Activated T-helper 2 cell treated with anti-CD3 and anti-CD28 coated beads, Interferon-gamma antibody, Interleukin-2, Interleukin-4, amounts not matched to agents 10 μg/mL and 5 μg/mL and 100 μg/mL, durations not matched to agents 14 hours and 24 hours and 36 hours (primary cell): ENCODE data around the gene DHX30. TPM values are rescaled to one million over a fixed set of nuclear protein-coding genes. Genes with fewer than 3 reads are reported as not detected.
"Not testable (repeated sequence)": the region's sequence is repeated elsewhere in the genome, so short reads cannot be mapped to it uniquely, and the experiment has no call there.

Experiments
- DNase-seq: peaks from one replicate; pipeline ENCODE4 v3.0.0; 2021; ENCODE audit warnings: low spot score
- H3K27ac Mint-ChIP-seq: one replicate; pipeline ENCODE4 v1.8.0; 2021; ENCODE audit warnings: mixed read lengths
- H3K27me3 Mint-ChIP-seq: one replicate; pipeline ENCODE4 v1.8.0; 2021; ENCODE audit warnings: low read depth, mixed read lengths
- H3K36me3 Mint-ChIP-seq: one replicate; pipeline ENCODE4 v1.8.0; 2021; ENCODE audit warnings: low read depth, mixed read lengths
- H3K4me1 Mint-ChIP-seq: one replicate; pipeline ENCODE4 v1.8.0; 2021; ENCODE audit warnings: low read depth, mixed read lengths
- H3K4me3 Mint-ChIP-seq: one replicate; pipeline ENCODE4 v1.8.0; 2021; ENCODE audit warnings: low read depth, mild to moderate bottlenecking, moderate library complexity, mixed read lengths
- H3K9me3 Mint-ChIP-seq: one replicate; pipeline ENCODE4 v1.8.0; 2021; ENCODE audit warnings: mixed read lengths
- intact Hi-C: fragments of 100-400 bp; cut with micrococcal nuclease; formaldehyde crosslinking; loops from one replicate; pipeline ENCODE4 v1.15.1; 2023
- total RNA-seq: library from RNA; stranded (reverse); gene quantifications from 2 replicates; pipeline ENCODE4 v1.2.3, GENCODE V29; 2022

Gene DHX30, protein sequence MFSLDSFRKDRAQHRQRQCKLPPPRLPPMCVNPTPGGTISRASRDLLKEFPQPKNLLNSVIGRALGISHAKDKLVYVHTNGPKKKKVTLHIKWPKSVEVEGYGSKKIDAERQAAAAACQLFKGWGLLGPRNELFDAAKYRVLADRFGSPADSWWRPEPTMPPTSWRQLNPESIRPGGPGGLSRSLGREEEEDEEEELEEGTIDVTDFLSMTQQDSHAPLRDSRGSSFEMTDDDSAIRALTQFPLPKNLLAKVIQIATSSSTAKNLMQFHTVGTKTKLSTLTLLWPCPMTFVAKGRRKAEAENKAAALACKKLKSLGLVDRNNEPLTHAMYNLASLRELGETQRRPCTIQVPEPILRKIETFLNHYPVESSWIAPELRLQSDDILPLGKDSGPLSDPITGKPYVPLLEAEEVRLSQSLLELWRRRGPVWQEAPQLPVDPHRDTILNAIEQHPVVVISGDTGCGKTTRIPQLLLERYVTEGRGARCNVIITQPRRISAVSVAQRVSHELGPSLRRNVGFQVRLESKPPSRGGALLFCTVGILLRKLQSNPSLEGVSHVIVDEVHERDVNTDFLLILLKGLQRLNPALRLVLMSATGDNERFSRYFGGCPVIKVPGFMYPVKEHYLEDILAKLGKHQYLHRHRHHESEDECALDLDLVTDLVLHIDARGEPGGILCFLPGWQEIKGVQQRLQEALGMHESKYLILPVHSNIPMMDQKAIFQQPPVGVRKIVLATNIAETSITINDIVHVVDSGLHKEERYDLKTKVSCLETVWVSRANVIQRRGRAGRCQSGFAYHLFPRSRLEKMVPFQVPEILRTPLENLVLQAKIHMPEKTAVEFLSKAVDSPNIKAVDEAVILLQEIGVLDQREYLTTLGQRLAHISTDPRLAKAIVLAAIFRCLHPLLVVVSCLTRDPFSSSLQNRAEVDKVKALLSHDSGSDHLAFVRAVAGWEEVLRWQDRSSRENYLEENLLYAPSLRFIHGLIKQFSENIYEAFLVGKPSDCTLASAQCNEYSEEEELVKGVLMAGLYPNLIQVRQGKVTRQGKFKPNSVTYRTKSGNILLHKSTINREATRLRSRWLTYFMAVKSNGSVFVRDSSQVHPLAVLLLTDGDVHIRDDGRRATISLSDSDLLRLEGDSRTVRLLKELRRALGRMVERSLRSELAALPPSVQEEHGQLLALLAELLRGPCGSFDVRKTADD
- total RNA-seq: 123 and 126 TPM in 2 replicates

DNA sequence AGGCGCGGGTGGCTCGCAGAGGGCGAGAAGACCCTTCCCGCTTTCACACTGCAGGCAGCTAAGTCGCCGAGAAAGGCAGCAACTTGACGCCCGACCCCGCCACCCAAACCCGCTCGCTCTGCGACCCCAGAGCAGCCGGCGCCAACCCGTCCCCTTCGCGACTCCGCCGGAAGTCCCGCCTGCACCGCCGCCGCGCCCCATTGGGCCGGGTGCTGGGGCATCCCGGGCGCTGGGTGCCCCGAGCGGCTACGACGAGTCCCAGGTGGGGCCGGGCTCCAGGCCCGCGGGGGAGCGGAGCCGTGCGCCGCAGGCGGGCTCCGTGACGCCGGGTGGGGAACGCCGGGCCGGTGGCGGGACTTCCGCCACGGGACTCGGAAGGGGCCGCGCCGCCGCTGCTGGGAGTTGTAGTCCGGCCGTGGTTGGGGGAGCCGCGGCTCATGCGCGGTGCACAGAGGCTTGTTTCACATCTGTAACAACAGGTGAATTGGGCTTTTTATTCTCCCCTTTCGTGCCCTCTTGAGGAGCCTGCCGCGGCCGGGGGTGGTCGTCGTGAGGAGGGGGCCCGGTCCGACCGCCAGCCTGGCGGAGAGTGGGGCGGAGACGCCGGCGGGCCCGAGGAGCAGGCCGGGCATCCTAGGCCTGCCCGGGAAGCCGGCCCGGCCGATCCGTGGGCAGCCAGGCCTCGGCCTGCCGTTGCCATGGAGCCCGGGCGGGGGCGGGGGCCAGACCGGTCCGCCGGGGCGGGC is at the start of gene DHX30:
TSS of gene DHX30 (plus strand) at position 405 of the 746 bp plus-strand sequence. CDS start 7,546 bp downstream, outside the sequence.
- no peaks in the 10 kb centered on the region for H3K36me3 Mint-ChIP-seq
- H3K4me1 Mint-ChIP-seq: peaks cover 13% of the 10 kb centered on the region
- H3K27me3 Mint-ChIP-seq: no peaks in the 10 kb centered on the region
- H3K4me3 Mint-ChIP-seq: peak within 1 kb of the TSS; percentile 97
- intact Hi-C loops: loop anchor here (1.0 kb wide), 3 partner anchors 21 to 290 kb away; partner anchors contain the start of gene ELP6
- peak within 1 kb of the TSS; percentile 95 for H3K27ac Mint-ChIP-seq
- peak; percentile 81 for DNase-seq
- H3K9me3 Mint-ChIP-seq: no peaks in the 10 kb centered on the region

DNA sequence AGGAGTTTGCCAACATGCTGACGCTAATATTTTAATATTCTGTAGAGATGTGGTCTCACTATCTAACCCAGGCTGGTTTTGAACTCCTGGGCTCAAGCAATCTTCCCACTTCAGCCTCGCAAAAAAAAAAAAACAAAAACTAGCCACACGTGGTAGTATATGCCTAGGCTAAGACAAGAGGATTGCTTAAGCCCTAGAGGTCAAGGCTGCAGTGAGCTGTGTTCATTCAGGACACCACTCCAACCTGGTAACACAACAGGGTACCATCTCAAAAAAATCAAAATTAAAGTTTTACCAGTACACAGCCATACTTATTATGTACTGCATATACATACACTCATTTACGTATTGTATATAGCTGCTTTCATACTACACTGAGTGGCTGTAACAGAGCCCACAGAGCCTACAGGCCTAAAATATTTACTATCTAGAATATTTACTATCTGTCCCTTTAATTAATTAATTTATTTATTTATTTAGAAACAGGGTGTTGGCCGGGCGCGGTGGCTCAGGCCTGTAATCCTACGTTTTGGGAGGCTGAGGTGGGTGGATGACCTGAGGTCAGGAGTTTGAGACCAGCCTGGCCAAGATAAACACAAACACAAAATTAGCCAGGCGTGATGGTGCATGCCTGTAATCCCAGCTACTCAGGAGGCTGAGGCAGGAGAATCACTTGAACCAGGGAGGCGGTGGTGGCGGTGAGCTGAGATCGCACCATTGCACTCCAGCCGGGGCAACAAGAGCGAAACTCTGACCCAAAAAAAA is 44.5 kb upstream of the DHX30 start:
- H3K4me3 Mint-ChIP-seq: no peak overlapping the region
- intact Hi-C loops: no loop called here
- peaks cover 29% of the 10 kb centered on the region for H3K36me3 Mint-ChIP-seq
- H3K27ac Mint-ChIP-seq: no peak overlapping the region
- H3K9me3 Mint-ChIP-seq: no peaks in the 10 kb centered on the region
- no peaks in the 10 kb centered on the region for H3K27me3 Mint-ChIP-seq
- H3K4me1 Mint-ChIP-seq: peaks cover 10% of the 10 kb centered on the region
- DNase-seq: no peak

DNA sequence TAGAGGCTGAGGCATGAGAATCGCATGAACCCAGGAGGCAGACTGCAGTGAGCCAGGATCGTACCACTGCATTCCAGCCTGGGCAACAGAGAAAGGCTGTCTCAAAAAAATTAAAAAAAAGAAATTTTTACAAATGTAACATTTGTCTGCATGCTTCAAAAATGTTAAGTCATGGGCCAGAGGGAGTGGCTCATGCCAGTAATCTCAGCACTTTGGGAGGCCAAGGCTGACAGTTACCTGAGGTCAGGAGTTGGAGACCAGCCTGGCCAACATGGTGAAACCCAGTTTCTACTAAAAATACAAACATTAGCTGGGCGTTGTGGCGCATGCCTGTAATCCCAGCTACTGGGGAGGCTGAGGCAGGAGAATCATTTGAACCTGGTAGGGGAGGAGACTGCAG is 42.7 kb upstream of the DHX30 start:
- H3K27ac Mint-ChIP-seq, H3K9me3 Mint-ChIP-seq, intact Hi-C loops, DNase-seq, H3K4me1 Mint-ChIP-seq, H3K27me3 Mint-ChIP-seq, H3K4me3 Mint-ChIP-seq: not testable (repeated sequence)
- peaks cover 34% of the 10 kb centered on the region for H3K36me3 Mint-ChIP-seq

DNA sequence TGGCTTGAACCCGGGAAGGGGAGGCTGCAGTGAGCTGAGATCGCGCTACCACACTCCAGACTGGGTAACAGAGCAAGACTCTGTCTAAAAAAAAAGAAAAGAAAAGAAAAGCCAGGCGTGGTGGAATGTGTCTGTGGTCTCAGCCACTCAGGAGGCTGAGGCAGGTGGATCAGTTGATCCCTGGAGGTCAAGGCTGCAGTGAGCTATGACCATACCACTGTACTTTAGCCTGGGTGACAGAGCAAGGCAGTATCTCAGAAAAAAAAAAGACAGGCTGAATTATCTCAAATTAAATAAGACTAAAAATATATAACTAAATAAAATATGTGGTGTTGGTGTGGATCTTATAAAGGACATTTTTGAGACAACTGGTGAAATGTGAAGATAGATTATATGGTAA is 41.9 kb upstream of the DHX30 start:
- H3K36me3 Mint-ChIP-seq: peaks cover 39% of the 10 kb centered on the region
- H3K27me3 Mint-ChIP-seq: no peaks in the 10 kb centered on the region
- DNase-seq: no peak
- no peaks in the 10 kb centered on the region for H3K9me3 Mint-ChIP-seq
- no peak overlapping the region for H3K4me3 Mint-ChIP-seq
- peaks cover 9% of the 10 kb centered on the region for H3K4me1 Mint-ChIP-seq
- H3K27ac Mint-ChIP-seq: no peak overlapping the region
- intact Hi-C loops: no loop called here

DNA sequence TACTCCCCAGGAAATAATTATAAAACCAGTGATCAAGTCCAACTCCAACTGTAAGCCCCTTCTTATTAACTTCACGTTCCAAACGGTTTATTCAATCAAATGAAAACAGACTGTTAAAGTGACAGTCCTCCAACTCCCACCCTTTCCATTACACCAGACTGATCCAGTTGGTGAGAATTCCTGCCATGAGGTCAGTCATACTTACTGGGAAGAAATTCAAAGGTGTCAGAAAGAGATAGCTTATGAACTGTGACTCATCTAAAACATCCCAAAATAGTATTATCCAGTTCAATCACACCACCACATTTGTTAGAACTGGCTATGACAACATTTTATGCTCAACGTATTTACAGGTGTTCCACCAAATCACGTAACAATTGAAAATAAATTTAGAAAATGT is 40.7 kb upstream of the DHX30 start:
- Mint-ChIP-seq H3K4me1 (peaks cover 9% of the 10 kb centered on the region), H3K9me3 (no peaks in the 10 kb centered on the region), H3K27ac (peak overlapping the region; percentile 14), H3K4me3 (no peak overlapping the region), H3K36me3 (peaks cover 32% of the 10 kb centered on the region), H3K27me3 (no peaks in the 10 kb centered on the region)
- DNase-seq: no peak
- intact Hi-C loops: no loop called here

DNA sequence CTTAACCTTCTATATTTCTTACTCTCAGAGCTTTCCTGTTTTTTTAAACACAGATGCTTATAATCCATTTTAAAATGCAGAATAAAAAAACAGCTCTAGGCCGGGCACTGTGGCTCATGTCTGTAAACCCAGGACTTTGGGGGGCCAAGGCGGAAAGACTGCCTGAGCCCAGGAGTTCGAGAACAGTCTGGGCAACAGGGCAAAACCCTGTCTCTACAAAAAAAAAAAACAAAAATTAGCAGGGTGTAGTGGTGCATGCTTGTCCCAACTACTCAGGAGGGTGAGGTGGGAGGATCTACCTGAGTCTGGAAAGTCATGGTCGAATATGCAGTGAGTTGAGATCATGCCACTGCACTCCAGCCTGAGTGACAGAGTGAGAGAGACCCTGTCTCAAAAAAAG is 36.8 kb upstream of the DHX30 start:
- Mint-ChIP-seq H3K9me3 (no peaks in the 10 kb centered on the region), H3K4me3 (no peak overlapping the region), H3K27me3 (no peaks in the 10 kb centered on the region), H3K4me1 (peaks cover 9% of the 10 kb centered on the region), H3K36me3 (peaks cover 40% of the 10 kb centered on the region), H3K27ac (no peak overlapping the region)
- intact Hi-C loops: no loop called here
- no peak for DNase-seq

DNA sequence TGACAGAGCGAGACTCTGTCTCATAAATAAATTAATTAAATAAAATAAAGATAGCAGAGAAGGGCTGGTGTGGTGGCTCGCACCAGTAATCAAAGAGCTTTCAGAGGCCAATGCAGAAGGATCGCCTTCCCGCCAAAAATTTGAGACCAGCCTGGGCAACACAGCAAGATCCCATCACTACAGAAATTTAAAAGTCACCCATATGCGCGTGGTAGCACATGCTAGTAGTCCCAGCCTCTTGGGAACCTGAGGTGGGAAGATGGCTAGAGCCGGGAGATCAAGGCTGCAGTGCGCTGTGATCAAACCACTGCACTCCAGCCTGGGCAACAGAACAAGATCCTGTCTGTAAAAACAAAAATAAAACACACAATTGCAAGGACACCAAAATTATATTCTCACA is 30.9 kb upstream of the DHX30 start:
- DNase-seq: no peak
- Mint-ChIP-seq H3K27me3 (no peaks in the 10 kb centered on the region), H3K4me1 (peaks cover 4% of the 10 kb centered on the region), H3K9me3 (no peaks in the 10 kb centered on the region), H3K4me3 (no peak overlapping the region), H3K36me3 (peaks cover 35% of the 10 kb centered on the region), H3K27ac (no peak overlapping the region)
- intact Hi-C loops: no loop called here

DNA sequence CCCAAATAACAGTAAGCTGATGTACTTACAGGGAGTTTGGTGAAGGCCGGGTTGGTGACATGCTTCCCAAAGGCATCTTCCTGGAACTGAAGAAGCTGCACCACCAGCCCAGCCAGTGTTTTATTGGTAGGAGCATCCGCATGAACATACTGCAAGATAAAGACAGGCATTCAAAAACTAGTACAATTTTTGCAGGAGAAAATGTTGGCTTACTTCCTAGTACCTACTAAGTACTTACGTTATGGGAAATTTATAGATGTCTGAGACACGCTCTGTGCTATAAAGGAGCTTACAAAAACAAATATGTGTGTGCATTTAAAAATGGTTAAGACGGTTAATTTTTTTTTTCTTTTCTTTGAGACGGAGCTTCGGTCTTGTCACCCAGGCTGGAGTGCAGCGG is 30.1 kb upstream of the DHX30 start:
- H3K27me3 Mint-ChIP-seq: no peaks in the 10 kb centered on the region
- intact Hi-C loops: no loop called here
- peaks cover 34% of the 10 kb centered on the region for H3K36me3 Mint-ChIP-seq
- H3K9me3 Mint-ChIP-seq: no peaks in the 10 kb centered on the region
- no peak overlapping the region for H3K4me3 Mint-ChIP-seq
- H3K27ac Mint-ChIP-seq: no peak overlapping the region
- DNase-seq: no peak
- peaks cover 4% of the 10 kb centered on the region for H3K4me1 Mint-ChIP-seq

DNA sequence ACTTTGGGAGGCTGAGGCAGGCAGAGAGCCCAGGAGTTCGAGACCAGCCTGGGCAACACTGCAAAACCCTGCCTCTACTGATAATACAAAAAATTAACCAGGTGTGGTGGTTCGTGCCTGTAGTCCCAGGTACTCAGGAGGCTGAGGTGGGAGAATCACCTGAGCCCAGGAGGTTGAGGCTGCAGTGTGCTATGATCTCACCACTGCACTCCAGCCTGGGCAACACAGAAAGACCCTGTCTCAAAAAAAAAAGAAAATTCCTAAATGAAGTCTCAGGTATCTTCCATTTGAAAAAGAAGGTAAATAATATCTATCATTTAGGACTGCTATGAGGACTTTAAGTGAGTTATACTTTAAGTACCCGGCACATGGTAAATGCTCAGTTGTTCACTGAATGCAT is 24.2 kb upstream of the DHX30 start:
- H3K27me3 Mint-ChIP-seq: no peaks in the 10 kb centered on the region
- H3K9me3 Mint-ChIP-seq: no peaks in the 10 kb centered on the region
- H3K27ac Mint-ChIP-seq: no peak overlapping the region
- peaks cover 21% of the 10 kb centered on the region for H3K4me1 Mint-ChIP-seq
- intact Hi-C loops: no loop called here
- DNase-seq: no peak
- peaks cover 21% of the 10 kb centered on the region for H3K36me3 Mint-ChIP-seq
- H3K4me3 Mint-ChIP-seq: no peak overlapping the region

DNA sequence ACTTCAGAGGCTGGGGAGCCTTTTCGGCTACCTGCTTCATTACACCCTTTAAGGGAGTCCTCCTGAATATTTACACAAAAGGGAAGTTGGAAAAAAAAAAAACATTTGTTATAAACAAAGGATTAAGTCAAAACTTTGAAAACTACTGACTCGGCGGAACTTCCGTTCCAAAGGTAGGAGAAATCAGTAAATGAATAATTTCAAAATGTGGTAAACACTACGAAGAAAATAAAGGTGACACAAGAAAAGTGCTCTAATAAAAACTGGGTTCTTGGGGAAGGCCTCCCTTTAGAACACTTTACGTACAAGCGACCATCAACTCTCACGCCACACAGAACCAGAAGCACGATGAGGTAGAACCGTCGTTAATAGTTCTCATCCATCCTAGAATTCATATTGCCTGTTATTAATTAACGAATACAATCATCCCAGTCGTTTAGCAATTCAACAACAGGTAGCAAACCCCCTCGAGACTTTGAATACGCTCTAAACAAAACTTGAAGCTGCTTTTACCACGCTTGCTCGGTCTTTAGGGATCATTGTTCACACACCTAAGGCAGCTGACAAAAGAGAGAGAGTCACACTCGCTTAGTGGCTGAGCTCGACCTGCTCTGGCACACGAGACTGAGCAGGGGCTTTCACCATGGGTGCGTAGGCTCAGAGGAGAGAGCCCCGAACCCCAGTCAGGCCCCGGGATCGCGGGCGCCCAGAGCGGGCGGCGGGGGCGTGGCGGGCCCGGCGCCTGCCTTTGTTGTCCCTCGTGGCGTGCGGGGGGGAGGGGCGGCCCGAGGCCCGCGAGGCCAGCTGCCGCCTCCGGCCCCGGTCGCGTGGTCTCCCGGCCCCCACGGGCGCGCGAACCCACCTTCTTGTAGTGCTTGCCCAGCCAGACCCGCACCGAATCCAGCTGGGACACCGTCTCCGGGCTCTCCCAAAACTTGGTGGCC is 21.9 kb upstream of the DHX30 start:
- peaks cover 16% of the 10 kb centered on the region for H3K36me3 Mint-ChIP-seq
- DNase-seq: peak; percentile 64
- H3K27me3 Mint-ChIP-seq: no peaks in the 10 kb centered on the region
- peak overlapping the region; percentile 91 for H3K27ac Mint-ChIP-seq
- intact Hi-C loops: loop anchor here (1.0 to 5.0 kb wide), 3 partner anchors 44 to 619 kb away; partner anchors contain the start of genes ELP6 and SETD2
- no peaks in the 10 kb centered on the region for H3K9me3 Mint-ChIP-seq
- peak overlapping the region; percentile 92 for H3K4me3 Mint-ChIP-seq
- peaks cover 17% of the 10 kb centered on the region for H3K4me1 Mint-ChIP-seq
